Measurements from ENCODE around the gene PIP5K1B. TPM values are rescaled to one million over a fixed set of nuclear protein-coding genes. Genes with fewer than 3 reads are reported as not detected.

PIP5K1B gene
- total and polyA plus RNA-seq, 2 of the 13 experiments (the other 11 are each of a cell fraction or from before 2014, with no cell fraction given), result 15.8 to 17.5 TPM

- TF ChIP-seq, protein P1, sequence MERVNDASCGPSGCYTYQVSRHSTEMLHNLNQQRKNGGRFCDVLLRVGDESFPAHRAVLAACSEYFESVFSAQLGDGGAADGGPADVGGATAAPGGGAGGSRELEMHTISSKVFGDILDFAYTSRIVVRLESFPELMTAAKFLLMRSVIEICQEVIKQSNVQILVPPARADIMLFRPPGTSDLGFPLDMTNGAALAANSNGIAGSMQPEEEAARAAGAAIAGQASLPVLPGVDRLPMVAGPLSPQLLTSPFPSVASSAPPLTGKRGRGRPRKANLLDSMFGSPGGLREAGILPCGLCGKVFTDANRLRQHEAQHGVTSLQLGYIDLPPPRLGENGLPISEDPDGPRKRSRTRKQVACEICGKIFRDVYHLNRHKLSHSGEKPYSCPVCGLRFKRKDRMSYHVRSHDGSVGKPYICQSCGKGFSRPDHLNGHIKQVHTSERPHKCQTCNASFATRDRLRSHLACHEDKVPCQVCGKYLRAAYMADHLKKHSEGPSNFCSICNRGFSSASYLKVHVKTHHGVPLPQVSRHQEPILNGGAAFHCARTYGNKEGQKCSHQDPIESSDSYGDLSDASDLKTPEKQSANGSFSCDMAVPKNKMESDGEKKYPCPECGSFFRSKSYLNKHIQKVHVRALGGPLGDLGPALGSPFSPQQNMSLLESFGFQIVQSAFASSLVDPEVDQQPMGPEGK (CRISPR knock-in tag; IDR thresholded peaks at IDR 0.05), result peak; percentile 65
- TF ChIP-seq ZNF788 (CRISPR knock-in tag; IDR thresholded peaks at IDR 0.05; ENCODE audit: borderline replicate concordance) (peak; percentile 37; the same call in 1 of the 2 replicates), ZMYM3 (CRISPR knock-in tag; IDR thresholded peaks at IDR 0.05) (0 out of 2 replicates have a peak, but pooled peaks have one; percentile 32), MATR3 (CRISPR knock-in tag; IDR thresholded peaks at IDR 0.05) (no peak), ZKSCAN8 (CRISPR knock-in tag; IDR thresholded peaks at IDR 0.05; ENCODE audit: borderline replicate concordance) (peak; percentile 88), FIP1L1 (IDR thresholded peaks at IDR 0.05; ENCODE audit: borderline replicate concordance, insufficient read depth, low read depth, low read length) (no peak), NR2F2 (IDR thresholded peaks at IDR 0.05; ENCODE audit: borderline replicate concordance, low read depth) (peak; percentile 74; the same call in 1 of the 2 replicates), ZBTB26 (CRISPR knock-in tag; IDR thresholded peaks at IDR 0.05; ENCODE audit: borderline replicate concordance) (peak; percentile 38; the same call in 1 of the 2 replicates), CCDC6 (CRISPR knock-in tag; IDR thresholded peaks at IDR 0.05) (peak; percentile 65; the same call in 1 of the 2 replicates), GRHL1 (CRISPR knock-in tag; conservative IDR thresholded peaks at IDR 0.05) (no peak), ZNF276 (CRISPR knock-in tag; IDR thresholded peaks at IDR 0.05; ENCODE audit: low read depth) (no peak), ARNTL (CRISPR knock-in tag; IDR thresholded peaks at IDR 0.05) (peak; percentile 63), ZBTB20 (CRISPR knock-in tag; IDR thresholded peaks at IDR 0.05; ENCODE audit: borderline replicate concordance, low read depth) (peak; percentile 75), HOXA3 (CRISPR knock-in tag; IDR thresholded peaks at IDR 0.05) (0 out of 2 replicates have a peak, but pooled peaks have one; percentile 17), TCF12 (IDR thresholded peaks at IDR 0.05) (no peak), TCF12 (CRISPR knock-in tag; IDR thresholded peaks at IDR 0.05) (0 out of 2 replicates have a peak, but pooled peaks have one; percentile 49)
- TF ChIP-seq, protein P2, sequence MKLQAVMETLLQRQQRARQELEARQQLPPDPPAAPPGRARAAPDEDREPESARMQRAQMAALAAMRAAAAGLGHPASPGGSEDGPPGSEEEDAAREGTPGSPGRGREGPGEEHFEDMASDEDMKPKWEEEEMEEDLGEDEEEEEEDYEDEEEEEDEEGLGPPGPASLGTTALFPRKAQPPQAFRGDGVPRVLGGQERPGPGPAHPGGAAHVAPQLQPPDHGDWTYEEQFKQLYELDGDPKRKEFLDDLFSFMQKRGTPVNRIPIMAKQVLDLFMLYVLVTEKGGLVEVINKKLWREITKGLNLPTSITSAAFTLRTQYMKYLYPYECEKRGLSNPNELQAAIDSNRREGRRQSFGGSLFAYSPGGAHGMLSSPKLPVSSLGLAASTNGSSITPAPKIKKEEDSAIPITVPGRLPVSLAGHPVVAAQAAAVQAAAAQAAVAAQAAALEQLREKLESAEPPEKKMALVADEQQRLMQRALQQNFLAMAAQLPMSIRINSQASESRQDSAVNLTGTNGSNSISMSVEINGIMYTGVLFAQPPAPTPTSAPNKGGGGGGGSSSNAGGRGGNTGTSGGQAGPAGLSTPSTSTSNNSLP (IDR thresholded peaks at IDR 0.05; ENCODE audit: low read depth, low read length), result 0 out of 2 replicates have a peak, but pooled peaks have one; percentile 53
- TF ChIP-seq, protein P3, sequence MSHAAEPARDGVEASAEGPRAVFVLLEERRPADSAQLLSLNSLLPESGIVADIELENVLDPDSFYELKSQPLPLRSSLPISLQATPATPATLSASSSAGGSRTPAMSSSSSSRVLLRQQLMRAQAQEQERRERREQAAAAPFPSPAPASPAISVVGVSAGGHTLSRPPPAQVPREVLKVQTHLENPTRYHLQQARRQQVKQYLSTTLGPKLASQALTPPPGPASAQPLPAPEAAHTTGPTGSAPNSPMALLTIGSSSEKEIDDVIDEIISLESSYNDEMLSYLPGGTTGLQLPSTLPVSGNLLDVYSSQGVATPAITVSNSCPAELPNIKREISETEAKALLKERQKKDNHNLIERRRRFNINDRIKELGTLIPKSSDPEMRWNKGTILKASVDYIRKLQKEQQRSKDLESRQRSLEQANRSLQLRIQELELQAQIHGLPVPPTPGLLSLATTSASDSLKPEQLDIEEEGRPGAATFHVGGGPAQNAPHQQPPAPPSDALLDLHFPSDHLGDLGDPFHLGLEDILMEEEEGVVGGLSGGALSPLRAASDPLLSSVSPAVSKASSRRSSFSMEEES (CRISPR knock-in tag; IDR thresholded peaks at IDR 0.05), result peak; percentile 60; the same call in 1 of the 2 replicates
These were observed 27.5 kb downstream of the PIP5K1B start (continued) for GRCh38 chr9:68732405-68733020.
